HCT116 (cell line): ENCODE data around the gene RRBP1. TPM values are rescaled to one million over a fixed set of nuclear protein-coding genes. Genes with fewer than 3 reads are reported as not detected.

Source experiments
- ATAC-seq: fragments of 200-7000 bp; cut with Tn5 transposase; 2 replicates; pipeline ENCODE4 v1.9.1; 2020; ENCODE audit warnings: mild to moderate bottlenecking, moderate library complexity
- BruUV-seq: library from RNA; stranded (reverse); fragments of 400-500 nt; replicated peaks from 2 replicates; lab custom pipeline; 2021; lab: Mats Ljungman, UMichigan
- CTCF ChIA-PET: fragments of 300-600 bp; sonication (Branson Sonifier 250); formaldehyde crosslinking; loops from one replicate; lab custom pipeline; 2021; ENCODE audit warnings: antibody characterized with exemption; lab: Charles Lee
- POLR2A ChIA-PET: fragments of 300-600, 350-600 bp; sonication (Branson Sonifier 250); formaldehyde crosslinking; loops from one replicate; lab custom pipeline; 2021; ENCODE audit warnings: antibody characterized with exemption; lab: Charles Lee
- RAD21 ChIA-PET, 2 experiments: fragments of 300-600 bp; sonication (Branson Sonifier 250); formaldehyde crosslinking; loops; one replicate each; lab custom pipeline; 2023; ENCODE audit warnings: low total read pairs in 2 of 2; ENCODE audit not compliant: uncharacterized antibody in 2 of 2, unreplicated experiment in 2 of 2, low non-redundant PET in 1 of 2; lab: Charles Lee
- DNase-seq: peaks from one replicate; pipeline ENCODE4 v3.0.0-alpha.2; 2010; ENCODE audit warnings: low read depth, low spot score
- H2AFZ ChIP-seq: fragments of 200-600 bp; shearing (Covaris generic), sonication (generic); 2 replicates; pipeline ENCODE4 v1.6.1; 2017; ENCODE audit warnings: low read depth, mixed run types, mixed read lengths, antibody characterized with exemption, low read length; ENCODE audit not compliant: poor library complexity, severe bottlenecking
- H3K27ac ChIP-seq: 2 replicates; pipeline ENCODE4 v1.5.1; 2012; ENCODE audit warnings: low read depth, low read length
- H3K27me3 ChIP-seq: fragments of 200-600 bp; sonication (generic); 2 replicates; pipeline ENCODE4 v1.6.1; 2016; ENCODE audit warnings: mixed run types, low read length, mixed read lengths; ENCODE audit not compliant: insufficient read depth
- H3K36me3 ChIP-seq, 2 experiments: fragments of 200-500 bp in 1 of 2; fragments of 200-600 bp in 1 of 2; sonication (Bioruptor generic) in 1 of 2; sonication (generic) in 1 of 2; 2 replicates each; pipeline versions ENCODE4 v1.5.1 to v1.6.1; 2014 to 2016; ENCODE audit warnings: low read length in 2 of 2, inconsistent platforms in 1 of 2, mixed read lengths in 1 of 2, mixed run types in 1 of 2; ENCODE audit not compliant: insufficient read depth in 2 of 2, control insufficient read depth in 1 of 2
- H3K4me1 ChIP-seq, 2 experiments: fragments of 200-600 bp in 1 of 2; sonication (generic) in 1 of 2; 2 replicates each; pipeline versions ENCODE4 v1.5.1 to v1.6.1; 2012 to 2017; ENCODE audit warnings: low read length in 2 of 2, inconsistent platforms in 1 of 2, mild to moderate bottlenecking in 1 of 2, mixed read lengths in 1 of 2, mixed run types in 1 of 2, moderate library complexity in 1 of 2; ENCODE audit not compliant: insufficient read depth in 2 of 2, control insufficient read depth in 1 of 2
- H3K4me2 ChIP-seq: fragments of 200-600 bp; sonication (generic); 2 replicates; pipeline ENCODE4 v1.6.1; 2017; ENCODE audit warnings: mixed run types, low read length, mixed read lengths
- H3K4me3 ChIP-seq, 2 experiments: fragments of 200-600 bp in 1 of 2; sonication (generic) in 1 of 2; replicated peaks in 1 of 2; 2 replicates each; pipeline ENCODE4 v1.5.1; 2011 to 2016; ENCODE audit warnings: low read length in 2 of 2, control low read depth in 1 of 2, low read depth in 1 of 2, mild to moderate bottlenecking in 1 of 2, mixed read lengths in 1 of 2, mixed run types in 1 of 2
- H3K79me2 ChIP-seq: fragments of 200-600 bp; sonication (generic); 2 replicates; pipeline ENCODE4 v1.6.1; 2017; ENCODE audit warnings: mild to moderate bottlenecking, mixed run types, low read length, moderate library complexity, mixed read lengths; ENCODE audit not compliant: insufficient read depth
- H3K9ac ChIP-seq: fragments of 200-600 bp; sonication (generic); 2 replicates; pipeline ENCODE4 v1.6.1; 2016; ENCODE audit warnings: low read length, mixed read lengths
- H3K9me2 ChIP-seq: fragments of 200-600 bp; sonication (generic), shearing (Covaris generic); 2 replicates; pipeline ENCODE4 v1.6.1; 2017; ENCODE audit warnings: mixed run types, mild to moderate bottlenecking, moderate library complexity; ENCODE audit not compliant: insufficient read depth
- H3K9me3 ChIP-seq, 2 experiments: fragments of 200-500 bp in 1 of 2; fragments of 200-600 bp in 1 of 2; sonication (Bioruptor generic) in 1 of 2; sonication (generic) in 1 of 2; 2 replicates each; pipeline ENCODE4 v1.6.1; 2014 to 2017; ENCODE audit warnings: low read length in 2 of 2, mixed read lengths in 2 of 2, inconsistent platforms in 1 of 2, low read depth in 1 of 2, mild to moderate bottlenecking in 1 of 2, mixed run types in 1 of 2, moderate library complexity in 1 of 2; ENCODE audit not compliant: control insufficient read depth in 1 of 2, insufficient read depth in 1 of 2
- H4K20me1 ChIP-seq: fragments of 200-600 bp; sonication (generic), shearing (Covaris generic); 2 replicates; pipeline ENCODE4 v1.6.1; 2017; ENCODE audit warnings: mixed run types, mild to moderate bottlenecking, moderate library complexity; ENCODE audit not compliant: insufficient read depth
- CBX3 ChIP-seq: IDR thresholded peaks from 2 replicates; pipeline ENCODE4 v1.6.1; 2012; ENCODE audit warnings: low read depth
- CEBPB ChIP-seq: IDR thresholded peaks from 2 replicates; pipeline ENCODE4 v1.6.1; 2012; ENCODE audit warnings: low read depth
- CTCF ChIP-seq, 3 experiments: fragments of 200-600 bp in 1 of 3; sonication (generic) in 1 of 3; IDR thresholded peaks in 2 of 3; conservative IDR thresholded peaks in 1 of 3; 2 replicates each; pipeline ENCODE4 v1.5.1; 2012 to 2017; ENCODE audit warnings: low read depth in 2 of 3, low read length in 2 of 3, antibody characterized with exemption in 1 of 3, borderline replicate concordance in 1 of 3, control low read depth in 1 of 3, mild to moderate bottlenecking in 1 of 3, mixed read lengths in 1 of 3, mixed run types in 1 of 3, moderate library complexity in 1 of 3; ENCODE audit not compliant: insufficient read depth in 1 of 3
- EGR1 ChIP-seq: IDR thresholded peaks from 2 replicates; pipeline ENCODE4 v1.6.1; 2012; ENCODE audit warnings: low read depth
- ELF1 ChIP-seq: IDR thresholded peaks from 2 replicates; pipeline ENCODE4 v1.6.1; 2012; ENCODE audit warnings: low read depth, borderline replicate concordance
- EZH2 ChIP-seq: fragments of 200-600 bp; sonication (generic); IDR thresholded peaks from 2 replicates; pipeline ENCODE4 v1.6.1; 2017; ENCODE audit warnings: antibody characterized with exemption, mixed run types
- EZH2phosphoT487 ChIP-seq: fragments of 200-600 bp; IDR thresholded peaks from 2 replicates; pipeline ENCODE4 v1.6.1; 2018; ENCODE audit warnings: antibody characterized with exemption, borderline replicate concordance
- FOSL1 ChIP-seq: IDR thresholded peaks from 2 replicates; pipeline ENCODE4 v1.6.1; 2012; ENCODE audit warnings: low read depth
- JUND ChIP-seq: IDR thresholded peaks from 2 replicates; pipeline ENCODE4 v1.6.1; 2012
- POLR2AphosphoS5 ChIP-seq: IDR thresholded peaks from 2 replicates; pipeline ENCODE4 v1.6.1; 2011; ENCODE audit warnings: mild to moderate bottlenecking, low read depth, low read length, moderate library complexity
- SP1 ChIP-seq: IDR thresholded peaks from 2 replicates; pipeline ENCODE4 v1.6.1; 2012; ENCODE audit warnings: low read depth
- SRF ChIP-seq: IDR thresholded peaks from 2 replicates; pipeline ENCODE4 v1.6.1; 2012; ENCODE audit warnings: low read depth
- TCF7L2 ChIP-seq: IDR thresholded peaks from 2 replicates; pipeline ENCODE4 v1.7.0; 2011; ENCODE audit warnings: borderline replicate concordance, inconsistent platforms; ENCODE audit not compliant: insufficient read depth, insufficient read length; ENCODE audit errors: extremely low read depth
- YY1 ChIP-seq: IDR thresholded peaks from 2 replicates; pipeline ENCODE4 v1.6.1; 2011; ENCODE audit warnings: low read length, low read depth, moderate library complexity, mild to moderate bottlenecking; ENCODE audit not compliant: insufficient replicate concordance; ENCODE audit errors: extremely low read depth
- ZFX ChIP-seq: fragments of 450-650 bp; IDR thresholded peaks from 2 replicates; pipeline ENCODE4 v1.6.1; 2017
- ZNF274 ChIP-seq: fragments of 200-500 bp; sonication (Bioruptor generic); IDR thresholded peaks from 2 replicates; pipeline ENCODE4 v1.6.1; 2014; ENCODE audit warnings: mild to moderate bottlenecking, low read depth, low read length, inconsistent platforms
- intact Hi-C: fragments of 100-400 bp; cut with micrococcal nuclease; formaldehyde crosslinking; loops from 2 replicates; pipeline ENCODE4 v1.10.0; 2022
- total RNA-seq: library from RNA; stranded (reverse); gene quantifications from one replicate; pipeline ENCODE4 v1.2.1, GENCODE V29; 2021; ENCODE audit not compliant: unreplicated experiment
- TF ChIP-seq, protein P1 (sequence below): IDR thresholded peaks from 2 replicates; pipeline ENCODE4 v1.6.1; 2012
- TF ChIP-seq, protein P2 (sequence below): IDR thresholded peaks from 2 replicates; pipeline ENCODE4 v1.6.1; 2012

Gene RRBP1
- total RNA-seq, 1 experiment from 2014 or later, result 123 TPM

- no peaks in the 10 kb centered on the region for H3K9me3 ChIP-seq
- CTCF ChIA-PET, result interaction anchor here (0.8 to 1.4 kb wide), 2 partner anchors 32 to 224 kb away, joined by 4 read pairs; partner anchors contain the start of gene RRBP1
- DNase-seq (no peak), ATAC-seq (no peak)
- H3K79me2 ChIP-seq, result no peaks in the 10 kb centered on the region
- H4K20me1 ChIP-seq, result no peaks in the 10 kb centered on the region
- no peak overlapping the region for H3K27ac ChIP-seq
- H3K9ac ChIP-seq, result no peak overlapping the region
- H2AFZ ChIP-seq, result no peak overlapping the region
- RAD21 ChIA-PET, result no interaction called here
- TF ChIP-seq ZFX, result no peak
- TF ChIP-seq, protein P1, sequence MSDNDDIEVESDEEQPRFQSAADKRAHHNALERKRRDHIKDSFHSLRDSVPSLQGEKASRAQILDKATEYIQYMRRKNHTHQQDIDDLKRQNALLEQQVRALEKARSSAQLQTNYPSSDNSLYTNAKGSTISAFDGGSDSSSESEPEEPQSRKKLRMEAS, result no peak
- TF ChIP-seq EZH2, result no peak
- TF ChIP-seq SP1, result no peak
- TF ChIP-seq CTCF (IDR thresholded peaks at IDR 0.05 in 2 of 3, conservative IDR thresholded peaks at IDR 0.05 in 1 of 3; ENCODE audit: borderline replicate concordance in 1 of 3, insufficient read depth in 1 of 3, low read depth in 2 of 3, low read length in 2 of 3), result no peak
- no peak for TF ChIP-seq JUND
- no peak for TF ChIP-seq EGR1
- no peak for TF ChIP-seq SRF
- TF ChIP-seq CBX3, result no peak
- TF ChIP-seq ELF1, result no peak
- no peak for TF ChIP-seq EZH2phosphoT487
- no peak for TF ChIP-seq TCF7L2
- TF ChIP-seq POLR2AphosphoS5, result no peak
- TF ChIP-seq, protein P2, sequence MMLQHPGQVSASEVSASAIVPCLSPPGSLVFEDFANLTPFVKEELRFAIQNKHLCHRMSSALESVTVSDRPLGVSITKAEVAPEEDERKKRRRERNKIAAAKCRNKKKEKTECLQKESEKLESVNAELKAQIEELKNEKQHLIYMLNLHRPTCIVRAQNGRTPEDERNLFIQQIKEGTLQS, result no peak
- no peak for TF ChIP-seq ZNF274
- no peak for TF ChIP-seq FOSL1
- TF ChIP-seq YY1, result no peak
- TF ChIP-seq CEBPB, result no peak
- H3K4me3 ChIP-seq, result no peak overlapping the region
- no peaks in the 10 kb centered on the region for H3K4me1 ChIP-seq
- no peak overlapping the region for H3K4me2 ChIP-seq
- H3K27me3 ChIP-seq, result no peaks in the 10 kb centered on the region
- POLR2A ChIA-PET, result no interaction called here
- BruUV-seq, result no TSS peak
- H3K9me2 ChIP-seq, result no peaks in the 10 kb centered on the region
- intact Hi-C loops, result no loop called here
- H3K36me3 ChIP-seq, result no peaks in the 10 kb centered on the region
These were observed 32.6 kb upstream of the RRBP1 start for GRCh38 chr20:17714597-17714996.
